Vagina (tissue), 2 donors: ENCODE measurements around the gene ZMAT5. TPM values are rescaled to one million over a fixed set of nuclear protein-coding genes. Genes with fewer than 3 reads are reported as not detected.

Experiments
- DNase-seq, 2 donors: peaks; one replicate each; pipeline ENCODE4 v3.0.0-alpha.2; 2017; ENCODE audit errors: extremely low spot score in 2 of 2
- H3K27ac ChIP-seq: fragments of 200-600 bp; sonication (generic); one replicate; pipeline ENCODE4 v1.5.1; 2019
- H3K27me3 ChIP-seq: fragments of 200-600 bp; sonication (generic); one replicate; pipeline ENCODE4 v1.5.1; 2019
- H3K36me3 ChIP-seq, 2 donors: fragments of 200-600 bp; sonication (generic); one replicate each; pipeline ENCODE4 v1.5.1; 2017 to 2019
- H3K4me1 ChIP-seq: fragments of 200-600 bp; sonication (generic); one replicate; pipeline ENCODE4 v1.5.1; 2019
- H3K4me3 ChIP-seq, 2 donors: fragments of 200-600 bp; sonication (generic); 1 replicate in 1 of 2; 2 replicates in 1 of 2; pipeline ENCODE4 v1.5.1; 2016 to 2019
- H3K9me3 ChIP-seq: fragments of 200-600 bp; sonication (generic); one replicate; pipeline ENCODE4 v1.5.1; 2019
- POLR2A ChIP-seq, 2 donors: fragments of 450-650 bp; IDR thresholded peaks; one replicate each; pipeline ENCODE4 v1.6.1; 2017; ENCODE audit warnings: antibody characterized with exemption in 2 of 2, mild to moderate bottlenecking in 2 of 2, moderate library complexity in 2 of 2
- POLR2AphosphoS5 ChIP-seq, 2 donors: sonication (generic); formaldehyde crosslinking; IDR thresholded peaks; one replicate each; pipeline ENCODE4 v1.9.0; 2017; ENCODE audit warnings: antibody characterized with exemption in 2 of 2, mild to moderate bottlenecking in 2 of 2, low read depth in 1 of 2; ENCODE audit not compliant: insufficient read depth in 1 of 2
- intact Hi-C: fragments of 100-400 bp; cut with DNase I; formaldehyde crosslinking; loops from one replicate; pipeline ENCODE4 v1.15.1; 2023
- total RNA-seq: library from RNA; depleted of rRNA; stranded (reverse); fragments of >200 nt; gene quantifications from one replicate; pipeline ENCODE4 v1.2.3, GENCODE V29; 2016
- TF ChIP-seq, protein P1 (sequence below), 3 experiments: fragments of 450-650 bp in 2 of 3; fragments of 200-600 bp in 1 of 3; sonication (generic) in 1 of 3; IDR thresholded peaks; one replicate each; pipeline ENCODE4 v1.5.1; 2017 to 2019; ENCODE audit warnings: antibody characterized with exemption in 3 of 3, mild to moderate bottlenecking in 2 of 3, moderate library complexity in 2 of 3

ZMAT5 gene
- total RNA-seq, 1 donor from 2014 or later = 22.6 TPM

DNA sequence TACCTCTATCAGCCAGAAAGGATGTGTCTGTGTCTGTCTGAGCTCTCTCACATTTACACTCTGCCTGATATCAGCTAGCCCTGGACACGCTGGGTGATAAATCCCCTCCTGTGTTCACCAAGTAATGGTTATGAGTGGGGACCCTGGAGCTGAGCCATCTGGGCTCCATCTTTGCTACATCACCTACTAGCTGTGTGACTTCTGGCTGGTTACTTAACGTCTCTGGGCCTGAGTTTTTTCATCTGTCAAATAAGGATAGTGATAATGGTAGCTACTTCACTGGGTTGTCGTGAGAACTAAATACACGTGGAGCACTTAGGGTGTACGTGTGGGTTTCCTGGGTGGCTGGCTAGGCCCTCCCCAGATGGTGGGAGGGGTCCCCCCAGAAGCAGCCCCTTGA, 23.3 kb upstream of the ZMAT5 start:
- Histone ChIP-seq H3K4me1 (peaks cover 4% of the 10 kb centered on the region), H3K4me3 (no peak overlapping the region), H3K36me3 (peaks cover 0 to 58% of the 10 kb centered on the region in 2 donors), H3K27me3 (no peaks in the 10 kb centered on the region), H3K27ac (no peak overlapping the region), H3K9me3 (no peaks in the 10 kb centered on the region)
- no peak for DNase-seq
- intact Hi-C loops = no loop called here
- TF ChIP-seq POLR2A (IDR thresholded peaks at IDR 0.05) (no peak), POLR2AphosphoS5 (IDR thresholded peaks at IDR 0.05; ENCODE audit: insufficient read depth in 1 of 2, low read depth in 1 of 2) (no peak)
- TF ChIP-seq, protein P1, sequence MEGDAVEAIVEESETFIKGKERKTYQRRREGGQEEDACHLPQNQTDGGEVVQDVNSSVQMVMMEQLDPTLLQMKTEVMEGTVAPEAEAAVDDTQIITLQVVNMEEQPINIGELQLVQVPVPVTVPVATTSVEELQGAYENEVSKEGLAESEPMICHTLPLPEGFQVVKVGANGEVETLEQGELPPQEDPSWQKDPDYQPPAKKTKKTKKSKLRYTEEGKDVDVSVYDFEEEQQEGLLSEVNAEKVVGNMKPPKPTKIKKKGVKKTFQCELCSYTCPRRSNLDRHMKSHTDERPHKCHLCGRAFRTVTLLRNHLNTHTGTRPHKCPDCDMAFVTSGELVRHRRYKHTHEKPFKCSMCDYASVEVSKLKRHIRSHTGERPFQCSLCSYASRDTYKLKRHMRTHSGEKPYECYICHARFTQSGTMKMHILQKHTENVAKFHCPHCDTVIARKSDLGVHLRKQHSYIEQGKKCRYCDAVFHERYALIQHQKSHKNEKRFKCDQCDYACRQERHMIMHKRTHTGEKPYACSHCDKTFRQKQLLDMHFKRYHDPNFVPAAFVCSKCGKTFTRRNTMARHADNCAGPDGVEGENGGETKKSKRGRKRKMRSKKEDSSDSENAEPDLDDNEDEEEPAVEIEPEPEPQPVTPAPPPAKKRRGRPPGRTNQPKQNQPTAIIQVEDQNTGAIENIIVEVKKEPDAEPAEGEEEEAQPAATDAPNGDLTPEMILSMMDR (IDR thresholded peaks at IDR 0.05) = no peak

DNA sequence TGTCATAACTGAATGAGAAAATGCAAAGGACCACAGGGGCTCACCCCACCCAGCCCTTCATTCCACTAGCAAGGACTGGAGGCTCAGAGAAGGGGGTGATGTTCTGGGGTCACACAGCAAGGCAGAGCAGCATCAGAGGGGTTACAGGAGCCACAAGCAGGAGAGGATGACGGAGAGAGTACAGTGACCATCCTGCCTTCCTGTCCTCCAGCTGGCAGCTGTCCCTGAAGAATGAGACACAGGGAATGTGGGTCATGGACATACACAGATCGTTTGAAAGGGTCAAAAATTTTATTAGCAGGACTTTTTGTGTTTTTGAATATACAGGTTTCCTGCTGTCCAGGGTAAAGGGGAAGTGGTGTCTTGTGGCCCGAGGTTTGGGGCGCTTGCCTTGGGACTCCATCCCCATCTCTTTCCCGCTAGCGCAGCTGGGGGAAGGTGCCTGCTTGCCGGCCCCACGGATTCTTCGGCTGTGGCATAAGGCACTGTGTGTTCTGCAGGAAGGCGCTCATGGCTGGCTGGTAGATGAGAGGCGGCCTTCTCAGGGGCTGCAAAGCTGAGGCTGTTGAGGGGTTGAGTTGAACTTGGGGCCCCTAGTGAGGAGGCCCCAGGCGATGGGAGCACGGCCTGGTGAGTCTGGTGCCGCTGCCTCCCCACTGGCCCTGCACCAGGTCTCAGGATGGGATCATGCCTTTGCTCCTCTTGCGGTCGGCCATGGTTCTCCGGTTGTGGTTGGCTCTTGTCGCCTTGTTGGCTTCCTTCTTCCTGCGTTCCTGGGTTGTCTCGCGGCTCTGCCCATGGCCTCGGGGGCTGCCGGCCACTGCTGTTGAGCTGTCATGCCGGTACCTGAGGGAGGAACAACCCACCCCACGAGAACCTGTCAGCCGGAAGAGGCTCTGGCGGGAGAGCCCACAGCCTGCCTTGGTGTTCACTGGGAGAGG, 21.8 kb upstream of the ZMAT5 start:
- Histone ChIP-seq H3K4me3 (no peak overlapping the region), H3K36me3 (peaks cover 0 to 56% of the 10 kb centered on the region in 2 donors), H3K27me3 (no peaks in the 10 kb centered on the region), H3K9me3 (no peaks in the 10 kb centered on the region), H3K4me1 (peaks cover 15% of the 10 kb centered on the region), H3K27ac (no peak overlapping the region)
- intact Hi-C loops = no loop called here
- no peak for DNase-seq
- TF ChIP-seq POLR2A (IDR thresholded peaks at IDR 0.05) (no peak), POLR2AphosphoS5 (IDR thresholded peaks at IDR 0.05; ENCODE audit: insufficient read depth in 1 of 2, low read depth in 1 of 2) (no peak)
- TF ChIP-seq, protein P1 (IDR thresholded peaks at IDR 0.05) = no peak

DNA sequence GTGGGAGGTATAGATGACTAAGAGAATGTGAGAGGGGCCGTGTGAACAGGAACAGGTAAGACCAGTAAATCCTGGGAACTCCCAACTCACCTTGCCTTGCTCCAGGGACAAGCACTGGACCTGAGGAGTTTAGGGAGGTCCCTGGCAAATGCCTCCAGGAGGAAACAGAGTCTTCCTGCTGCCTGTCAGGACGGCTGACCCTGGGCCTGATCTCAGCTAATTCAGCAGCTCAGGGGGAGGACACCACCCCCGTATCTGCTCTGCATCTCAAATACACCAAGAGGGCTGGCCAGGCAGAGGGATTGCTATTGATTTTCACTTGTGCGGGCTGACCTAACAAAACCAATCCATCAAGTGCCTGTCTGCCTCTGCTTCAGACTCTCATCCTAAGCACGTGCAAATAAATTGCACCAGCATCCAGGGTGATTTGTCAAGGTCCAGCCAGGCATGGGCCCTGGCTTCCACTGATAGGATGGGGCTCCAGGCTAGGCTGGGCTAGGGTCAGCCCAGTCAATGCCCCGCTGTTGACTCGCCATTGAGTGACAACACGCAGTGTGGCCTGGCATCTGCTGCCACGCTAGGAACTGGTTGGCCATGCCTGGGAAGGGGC, 20.7 kb upstream of the ZMAT5 start:
- intact Hi-C loops = no loop called here
- Histone ChIP-seq H3K4me1 (peaks cover 15% of the 10 kb centered on the region), H3K36me3 (peaks cover 0 to 45% of the 10 kb centered on the region in 2 donors), H3K9me3 (no peaks in the 10 kb centered on the region), H3K4me3 (no peak overlapping the region), H3K27me3 (no peaks in the 10 kb centered on the region), H3K27ac (no peak overlapping the region)
- DNase-seq = no peak
- TF ChIP-seq POLR2AphosphoS5 (IDR thresholded peaks at IDR 0.05; ENCODE audit: insufficient read depth in 1 of 2, low read depth in 1 of 2) (no peak), POLR2A (IDR thresholded peaks at IDR 0.05) (no peak)
- TF ChIP-seq, protein P1 (IDR thresholded peaks at IDR 0.05) = no peak

DNA sequence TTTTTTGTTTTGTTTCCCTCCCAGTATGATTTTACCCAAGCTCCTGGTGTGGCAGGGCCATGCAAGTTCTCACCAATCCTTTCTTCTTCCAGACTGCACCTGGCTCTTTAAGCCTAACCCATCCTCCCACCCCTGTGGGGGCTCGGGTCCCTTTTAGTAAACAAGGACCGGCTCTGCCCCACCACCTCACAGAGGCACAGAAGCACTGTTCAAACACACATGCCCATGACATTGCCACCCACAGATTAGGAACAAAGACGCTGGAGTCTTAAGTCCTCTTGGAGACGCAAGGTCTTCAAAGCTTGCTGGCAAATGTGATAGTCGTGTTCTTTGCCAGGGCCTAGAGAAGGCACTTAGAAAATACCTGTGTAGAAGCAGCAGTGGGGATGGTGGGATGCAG, 19.2 kb upstream of the ZMAT5 start:
- Histone ChIP-seq H3K4me1 (peaks cover 30% of the 10 kb centered on the region), H3K27ac (no peak overlapping the region), H3K36me3 (peaks cover 0 to 30% of the 10 kb centered on the region in 2 donors), H3K4me3 (no peak overlapping the region), H3K27me3 (no peaks in the 10 kb centered on the region), H3K9me3 (no peaks in the 10 kb centered on the region)
- DNase-seq = no peak
- intact Hi-C loops = no loop called here
- no peak for TF ChIP-seq POLR2AphosphoS5 (IDR thresholded peaks at IDR 0.05; ENCODE audit: insufficient read depth in 1 of 2, low read depth in 1 of 2)
- TF ChIP-seq POLR2A (IDR thresholded peaks at IDR 0.05) = no peak
- TF ChIP-seq, protein P1 (IDR thresholded peaks at IDR 0.05) = no peak
